Amygdala (tissue), 56 donors: ENCODE measurements around the gene NFATC2.
A peak's percentile ranks its signal among the peaks of the same experiment; 100 is the strongest.
"Not testable (repeated sequence)": the region's sequence is repeated elsewhere in the genome, so short reads cannot be mapped to it uniquely, and the experiment has no call there.

Source experiments
- DNase-seq, 56 donors: peaks; one replicate each; lab custom pipeline; 2025; lab: John Stamatoyannopoulos, UW

Gene NFATC2

DNA sequence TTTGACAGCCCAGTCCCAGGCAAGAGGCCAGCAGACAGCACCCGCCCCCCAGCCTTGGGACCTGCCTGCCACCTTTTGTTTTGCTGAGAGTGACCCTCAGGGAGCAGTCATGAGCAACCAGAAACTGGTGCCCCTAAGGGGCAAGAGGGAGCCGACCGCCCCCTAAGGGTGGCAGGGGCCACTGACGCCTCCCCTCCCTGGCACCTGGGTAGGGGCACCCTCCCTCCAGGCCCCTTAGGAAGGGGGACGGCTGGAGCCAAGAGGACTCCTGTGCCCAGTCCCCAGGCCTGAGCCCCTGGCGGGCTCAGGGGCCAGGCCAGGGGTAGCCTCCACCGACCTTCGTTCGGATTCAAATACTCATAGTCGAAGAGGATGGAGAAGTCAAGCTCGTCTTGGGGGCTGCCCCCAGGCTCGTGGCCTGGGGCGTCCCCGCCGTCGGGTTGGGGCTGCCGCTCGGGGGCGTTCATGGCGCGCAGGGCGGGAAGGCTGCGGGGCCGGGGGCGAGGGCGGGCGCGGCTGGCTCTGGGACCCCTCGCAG, 417 bp downstream of the NFATC2 start:
- DNase-seq = peak in 3 of 56 donors; percentile 9 to 13 (median 10)

DNA sequence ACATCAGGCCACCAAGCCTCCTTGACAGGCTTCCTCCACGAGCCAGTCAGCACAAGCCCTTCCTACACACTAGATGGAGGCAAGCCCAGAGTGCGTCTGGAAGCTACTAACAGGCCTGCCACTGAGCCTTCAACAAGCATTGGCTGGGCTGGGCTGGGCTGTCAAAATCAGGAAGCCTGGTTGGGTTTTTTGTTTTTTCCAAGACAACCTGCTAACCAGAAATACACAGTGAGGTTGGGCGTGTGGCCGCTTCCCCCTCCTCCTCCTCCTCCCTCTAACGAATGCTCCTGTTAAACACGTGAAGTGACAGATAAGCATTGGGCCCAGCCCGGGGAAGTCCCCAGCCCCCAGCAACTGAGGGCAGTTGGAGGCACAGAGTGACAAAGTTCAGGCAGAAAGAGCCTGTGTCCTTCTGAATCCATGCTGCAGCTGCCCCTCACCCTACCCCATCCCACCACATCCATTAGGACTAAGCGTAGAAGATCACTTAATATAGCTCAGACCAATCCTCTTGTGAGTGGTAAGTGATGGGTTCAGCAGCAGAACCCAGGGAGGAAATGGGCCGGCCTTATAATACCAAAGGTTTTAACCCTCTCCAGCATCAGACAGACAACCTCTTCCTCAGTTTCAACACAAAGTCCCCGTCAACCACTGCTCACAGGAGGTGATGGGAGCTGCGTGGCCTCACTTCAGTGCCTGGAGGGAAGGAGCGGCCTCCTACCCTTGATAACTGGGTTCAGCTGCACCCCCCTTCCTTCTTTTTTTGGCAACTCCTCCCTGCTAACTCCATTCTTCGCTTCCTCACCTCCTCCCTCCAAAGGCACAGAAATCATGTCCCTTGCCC, 1.1 kb downstream of the NFATC2 start:
- DNase-seq = peak in 44 of 56 donors; percentile 4 to 80 (median 44)

DNA sequence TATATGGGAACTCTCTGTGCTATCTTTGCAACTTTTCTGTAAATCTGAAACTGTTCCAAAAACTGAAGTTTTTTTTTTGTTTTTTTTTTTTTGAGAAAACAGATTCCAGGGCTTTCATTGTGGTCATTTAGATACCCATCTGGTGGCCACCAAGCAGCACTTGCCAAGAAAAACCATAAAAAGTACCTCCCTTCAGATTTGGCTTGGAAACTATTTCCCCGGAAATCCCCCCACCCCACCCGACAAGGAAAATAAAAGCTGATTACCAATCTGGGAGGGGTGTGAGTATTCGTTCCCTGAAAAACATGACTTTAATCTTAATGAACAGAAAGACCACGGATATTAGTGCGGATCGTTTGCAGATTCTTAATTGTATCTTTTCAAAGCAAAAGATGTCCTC, 1.9 kb downstream of the NFATC2 start:
- no peak for DNase-seq

DNA sequence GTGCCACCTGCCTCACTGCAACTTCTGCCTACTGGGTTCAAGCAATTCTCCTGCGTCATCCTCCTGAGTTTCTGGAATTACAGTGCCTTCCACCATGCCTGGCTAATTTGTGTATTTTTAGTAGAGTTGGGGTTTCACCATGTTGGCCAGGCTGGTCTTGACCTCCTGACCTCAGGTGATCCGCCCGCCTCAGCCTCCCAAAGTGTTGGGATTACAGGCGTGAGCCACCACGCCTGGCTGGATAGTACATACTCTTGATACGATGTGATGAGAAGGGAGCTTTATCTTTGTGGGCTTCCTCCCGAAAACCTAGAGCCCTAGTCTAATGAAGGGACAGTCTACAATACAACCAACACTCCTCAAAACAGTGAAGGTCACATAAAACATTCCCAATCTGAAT, 2.4 kb downstream of the NFATC2 start:
- DNase-seq = not testable (repeated sequence)

DNA sequence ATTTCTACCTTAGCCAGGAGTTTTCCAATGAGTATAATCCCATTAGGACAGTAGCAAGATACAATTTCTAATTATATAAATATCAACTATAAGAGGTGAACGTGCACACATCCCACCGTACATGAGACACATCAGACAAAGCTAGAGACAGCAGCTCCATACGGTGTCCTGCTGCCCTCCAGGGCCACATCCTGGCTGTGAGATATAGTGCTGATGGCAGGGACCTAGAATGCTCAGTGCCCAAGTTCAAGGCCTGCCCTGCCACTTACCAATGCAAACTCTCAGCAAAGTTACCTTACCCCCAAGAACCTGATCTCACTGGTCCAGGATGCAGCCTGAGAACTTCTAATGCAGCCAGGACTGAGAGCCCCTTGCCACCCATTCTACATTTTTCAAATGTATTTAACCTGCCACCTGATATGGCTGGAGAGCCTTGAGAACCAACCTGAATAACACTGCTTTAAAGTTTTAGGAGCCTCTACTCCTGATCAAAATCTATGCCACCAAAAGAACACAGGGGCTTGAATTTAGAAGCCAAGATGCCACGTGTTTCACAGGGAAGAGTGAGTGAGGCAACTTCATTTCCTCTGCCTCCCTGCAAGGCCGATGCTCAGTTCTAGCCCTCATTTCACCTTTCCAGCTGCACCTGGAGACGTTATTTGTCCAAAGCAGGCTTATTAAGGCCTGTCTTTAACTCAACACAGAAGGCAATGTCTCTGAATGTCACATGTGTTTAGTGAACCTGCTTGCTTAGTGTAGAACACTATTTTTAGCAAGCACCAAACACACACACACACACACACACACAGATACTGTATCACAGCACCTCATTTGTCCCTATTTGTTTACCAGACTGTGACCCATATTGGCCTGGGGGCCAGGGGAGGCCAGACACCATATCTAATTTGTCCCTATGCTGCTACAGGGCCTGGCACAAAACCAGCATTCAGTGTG, 6.1 kb downstream of the NFATC2 start:
- DNase-seq = no peak

DNA sequence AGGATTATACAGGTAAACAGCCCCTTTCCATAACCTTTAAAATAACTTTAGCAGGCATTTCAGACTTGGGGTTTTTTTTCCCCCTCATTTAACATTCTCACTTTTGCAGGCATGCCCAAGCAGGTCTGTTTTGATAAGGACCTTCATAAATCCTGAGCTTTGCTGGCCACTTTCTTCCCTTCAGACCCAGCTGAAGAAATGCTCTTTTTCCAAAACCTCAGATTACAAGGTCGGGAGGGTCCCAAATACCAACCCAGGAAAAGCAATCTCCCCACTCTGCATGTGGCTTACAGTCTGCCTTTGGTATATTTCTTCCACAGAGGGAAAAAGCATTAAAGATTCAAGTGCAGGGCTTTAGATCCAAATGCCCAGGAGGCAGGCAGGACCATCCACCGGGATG, 6.8 kb downstream of the NFATC2 start:
- no peak for DNase-seq

DNA sequence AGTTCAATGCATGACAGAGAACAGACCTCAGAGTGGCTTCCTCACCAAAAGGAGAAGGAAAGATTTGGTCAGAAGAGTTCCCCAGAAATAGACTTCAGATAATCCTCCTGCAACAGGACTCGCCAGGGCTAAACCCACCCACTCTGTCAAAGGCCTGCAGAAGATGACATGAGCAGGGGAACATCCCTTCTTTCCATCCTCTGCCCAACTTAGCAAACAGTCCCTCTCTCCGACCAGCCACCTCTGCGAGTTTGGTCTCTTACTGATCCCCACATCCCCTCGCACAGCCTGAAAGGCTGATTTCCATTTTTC, 7.5 kb downstream of the NFATC2 start:
- DNase-seq = peak in 5 of 56 donors; percentile 8 to 37 (median 11)

DNA sequence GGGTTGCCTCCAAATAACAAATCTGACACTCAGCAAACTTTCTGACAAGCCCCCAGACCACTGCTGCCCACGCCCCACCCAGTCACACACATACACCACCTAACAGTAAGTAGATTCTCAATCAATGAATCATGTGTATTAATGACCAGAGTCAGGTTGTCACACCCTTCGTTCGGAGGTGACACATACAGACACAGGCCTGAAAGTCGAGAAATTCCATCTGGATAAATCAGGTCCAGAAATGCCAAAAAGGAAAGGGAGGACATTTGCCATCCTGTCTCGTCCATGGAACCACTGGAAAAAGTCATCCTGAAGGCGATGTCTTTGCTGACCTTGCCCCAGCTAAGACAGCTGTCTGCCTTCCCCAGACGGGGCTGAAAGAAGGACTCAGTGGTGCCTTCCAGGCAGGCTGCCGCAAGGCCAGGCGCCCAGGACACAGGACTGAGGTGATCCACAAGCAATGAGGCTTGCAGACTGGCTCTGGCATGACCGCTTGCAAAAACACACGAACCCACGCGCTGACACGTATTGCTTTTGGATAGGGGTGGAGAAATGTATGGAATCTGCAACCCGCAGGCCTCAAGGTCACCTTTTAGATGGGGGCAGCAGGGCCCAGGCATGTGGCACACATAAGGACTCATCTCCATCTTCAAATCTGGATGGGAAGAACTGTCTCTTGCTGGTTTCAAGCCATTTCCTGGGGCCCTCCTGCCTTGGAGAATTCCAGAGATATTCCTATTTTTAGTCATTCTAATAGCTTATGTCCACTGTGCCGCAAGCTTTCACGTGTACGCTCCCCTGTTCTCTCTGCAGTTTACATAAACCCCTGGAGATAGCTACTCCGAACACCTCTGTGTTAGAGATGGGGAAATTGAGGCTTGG, 9.0 kb downstream of the NFATC2 start:
- no peak for DNase-seq

DNA sequence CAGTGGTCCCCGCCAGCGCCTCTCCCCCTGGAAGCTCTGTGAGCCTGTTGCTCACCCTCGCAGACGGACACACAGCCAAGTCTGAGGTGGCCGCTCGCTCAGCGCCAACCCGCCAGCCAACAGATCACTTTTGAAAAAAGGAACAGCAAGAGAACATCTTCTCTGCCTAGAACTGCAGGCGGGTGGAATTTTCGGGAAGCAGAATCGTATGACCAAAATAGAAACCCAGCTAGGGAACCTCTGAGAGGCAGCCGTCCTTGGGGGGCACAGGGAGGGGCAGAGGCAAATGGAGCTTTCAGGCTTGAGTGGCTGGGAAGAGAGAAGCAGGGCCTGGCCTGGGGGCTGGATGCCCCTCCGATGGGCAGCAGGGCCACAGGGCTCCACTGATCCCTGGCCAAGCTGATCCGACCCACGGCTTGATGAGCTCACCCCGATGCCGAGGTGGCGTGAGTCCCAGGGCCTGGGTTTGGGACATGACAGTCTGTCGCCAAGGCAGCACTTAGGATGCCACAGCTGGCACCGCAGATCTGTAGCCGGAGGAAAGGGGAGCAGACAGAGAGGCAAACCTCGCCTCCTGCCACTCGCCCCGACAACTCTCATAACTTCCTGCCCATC, 9.8 kb downstream of the NFATC2 start:
- DNase-seq = peak in 36 of 56 donors; percentile 5 to 64 (median 29)

DNA sequence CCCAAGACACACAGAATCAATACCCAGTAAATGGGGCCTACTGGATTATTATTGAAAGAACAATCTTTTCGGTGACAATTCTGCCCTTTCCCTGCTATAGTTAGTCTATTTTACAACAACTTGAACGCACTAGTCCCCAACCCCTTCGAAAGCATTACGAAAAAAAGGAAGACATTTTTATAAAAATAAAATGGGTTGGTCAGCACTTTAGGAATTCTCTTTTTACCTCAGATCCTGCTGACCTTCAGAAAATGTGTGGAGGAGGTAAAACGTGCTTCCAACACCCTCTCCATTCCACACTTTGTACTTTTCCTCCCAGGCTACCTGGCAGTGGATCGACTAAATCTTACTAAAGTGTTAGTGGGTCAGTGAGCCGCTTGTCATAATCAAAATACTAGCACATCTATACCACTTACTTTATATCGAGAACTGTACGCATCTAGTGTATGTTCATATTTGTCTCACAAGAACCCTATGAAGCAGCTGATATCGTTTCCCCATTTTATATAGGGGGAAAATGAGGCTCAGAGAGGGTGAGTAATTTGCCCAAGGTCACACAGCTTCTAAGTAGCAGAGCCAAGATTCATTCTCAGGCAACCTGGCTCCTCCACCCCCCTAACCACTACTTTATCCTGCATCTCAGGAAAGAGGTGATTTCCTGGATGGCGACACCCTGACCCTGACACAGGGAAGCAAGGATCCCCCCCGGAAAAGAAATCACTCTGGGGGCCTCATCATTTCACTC, 10.6 kb downstream of the NFATC2 start:
- DNase-seq = no peak

DNA sequence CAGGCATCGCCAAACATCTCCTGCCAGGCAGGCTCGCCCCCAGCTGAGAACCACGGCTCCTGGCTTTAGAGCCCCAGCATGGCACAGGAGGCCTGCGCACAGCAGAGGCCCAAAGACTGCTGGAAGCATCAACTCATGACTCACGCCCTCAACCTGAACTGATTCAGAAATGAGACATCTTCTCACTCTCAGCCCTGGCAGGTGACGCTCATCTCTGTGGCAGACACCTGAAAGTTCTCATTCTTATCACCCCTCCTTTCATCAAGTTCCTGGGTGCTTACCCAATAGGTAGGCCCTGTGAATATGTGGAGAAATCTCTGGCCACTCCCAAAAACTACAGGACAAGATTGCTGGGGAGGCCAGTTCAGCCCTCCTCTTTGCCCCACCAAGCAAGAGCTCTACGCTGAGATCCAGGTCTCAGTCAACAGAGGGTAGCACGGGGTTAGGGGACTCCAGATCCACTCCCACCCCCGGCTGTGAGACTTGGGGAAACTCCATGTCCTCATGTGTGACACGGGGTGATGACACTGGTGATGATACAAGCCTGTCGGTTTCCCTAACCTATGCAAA, 11.3 kb downstream of the NFATC2 start:
- no peak for DNase-seq

DNA sequence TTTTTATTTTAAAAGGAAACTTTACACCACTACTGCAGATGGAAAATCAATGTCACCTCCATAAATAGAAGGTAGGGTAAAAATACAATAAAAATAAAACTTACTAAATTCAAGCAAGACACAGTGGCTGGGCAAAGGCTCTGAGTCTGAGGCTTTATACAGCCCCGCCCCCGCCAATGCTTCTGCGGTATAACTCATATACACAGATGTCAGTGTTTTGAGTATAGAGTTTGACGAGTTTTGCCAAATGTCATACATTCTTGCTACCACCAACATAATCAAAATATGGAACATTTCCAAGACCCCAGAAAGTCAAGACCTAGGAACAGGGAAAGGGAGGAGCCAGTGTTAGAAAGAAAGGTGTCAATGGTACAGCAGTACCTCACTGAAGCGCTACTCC, 12.8 kb downstream of the NFATC2 start:
- no peak for DNase-seq

DNA sequence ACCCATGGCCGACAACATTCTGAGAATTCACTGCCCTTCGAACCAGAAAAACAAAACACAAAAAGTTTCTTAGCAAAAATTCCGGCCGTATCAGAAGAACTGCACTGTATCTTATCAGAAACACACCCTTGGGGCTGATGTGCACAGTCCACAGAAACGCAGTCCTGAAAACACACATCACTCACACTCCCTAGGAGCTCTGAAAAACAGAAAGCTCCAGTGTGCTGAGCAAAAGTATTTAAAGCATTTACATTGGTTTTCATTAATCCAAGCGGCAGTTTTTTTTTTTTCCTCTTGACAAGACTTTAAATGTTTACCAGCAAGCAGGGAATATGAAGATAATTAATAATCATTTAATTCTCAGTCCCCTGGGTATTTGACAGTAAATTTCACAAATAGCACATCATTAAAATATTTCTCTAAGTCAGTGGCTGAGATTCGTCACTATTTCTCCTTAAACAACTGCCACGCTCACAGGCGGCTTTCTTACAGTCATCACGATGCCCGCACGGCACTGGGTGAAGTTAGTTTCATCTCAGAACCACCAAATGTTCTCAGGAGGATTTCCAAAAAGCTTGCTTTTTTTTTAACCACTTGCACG, 13.3 kb downstream of the NFATC2 start:
- DNase-seq = no peak

DNA sequence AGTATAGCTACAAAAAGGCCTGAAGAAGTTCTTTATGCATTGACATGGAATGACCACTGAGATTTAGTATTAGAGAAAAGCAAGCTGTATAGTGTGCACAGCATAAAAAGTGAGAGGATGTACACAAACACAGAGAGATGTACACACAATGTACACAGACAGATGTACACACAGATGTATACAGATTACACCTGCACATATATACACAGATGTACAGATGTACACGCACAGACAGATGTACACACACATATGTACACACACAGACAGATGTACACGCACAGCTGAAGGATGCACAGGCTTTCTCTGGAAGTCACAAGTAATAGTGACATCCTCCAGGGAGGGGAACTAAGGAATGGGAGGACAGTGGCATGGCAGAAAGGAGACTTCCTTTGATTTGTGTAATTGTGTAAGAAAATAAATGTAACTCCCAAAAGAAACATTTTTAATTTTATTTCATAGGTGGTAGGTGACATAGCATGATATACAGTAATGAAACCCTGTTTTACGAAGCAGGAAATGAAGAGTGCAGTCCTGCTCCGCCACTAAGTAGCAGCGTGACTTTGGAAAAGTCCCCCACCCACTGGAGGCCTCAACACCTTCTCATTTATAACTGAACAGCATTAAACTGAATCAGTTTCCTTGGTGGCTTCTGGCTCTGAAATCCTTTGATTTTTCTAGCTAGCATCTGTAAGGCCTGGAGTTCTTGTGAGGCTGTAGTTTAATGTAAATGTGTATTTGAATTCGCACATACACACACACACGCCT, 14.1 kb downstream of the NFATC2 start:
- DNase-seq = no peak

DNA sequence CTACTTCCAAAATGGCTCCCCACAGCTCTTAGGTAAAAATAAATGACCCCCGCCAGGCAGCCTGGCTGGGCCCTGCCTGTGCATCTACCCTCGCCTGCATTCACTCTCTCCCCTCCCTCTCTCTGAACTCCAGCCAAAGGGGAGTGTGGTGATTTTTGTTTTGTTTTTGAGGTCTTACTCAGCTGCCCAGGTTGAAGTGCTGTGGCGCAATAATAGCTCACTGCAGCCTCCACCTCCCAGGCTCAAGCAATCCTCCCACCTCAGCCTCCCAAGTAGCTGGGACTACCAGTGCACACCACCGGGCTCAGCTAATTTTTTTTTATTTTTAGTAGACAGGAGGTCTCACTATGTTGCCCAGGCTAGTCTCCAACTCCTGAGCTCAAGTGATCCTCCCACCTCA, 15.8 kb downstream of the NFATC2 start:
- DNase-seq = no peak

DNA sequence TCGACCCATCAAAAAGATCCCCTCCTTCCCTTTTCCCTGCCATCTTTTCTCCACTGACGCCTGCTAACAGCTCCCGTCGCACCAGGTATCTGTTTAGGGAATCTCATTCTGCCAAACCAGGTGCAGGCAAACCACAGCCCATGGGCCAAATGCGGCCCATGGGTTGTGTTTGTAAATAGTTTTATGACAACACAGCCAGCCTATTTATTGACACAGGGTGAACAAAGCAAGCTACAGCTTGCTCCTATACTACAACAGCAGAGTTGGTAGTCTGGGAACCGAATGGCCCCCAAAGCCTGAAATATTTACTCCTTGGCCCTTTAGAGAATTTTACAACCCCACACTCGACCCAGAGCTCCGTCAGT, 16.4 kb downstream of the NFATC2 start:
- DNase-seq = no peak

DNA sequence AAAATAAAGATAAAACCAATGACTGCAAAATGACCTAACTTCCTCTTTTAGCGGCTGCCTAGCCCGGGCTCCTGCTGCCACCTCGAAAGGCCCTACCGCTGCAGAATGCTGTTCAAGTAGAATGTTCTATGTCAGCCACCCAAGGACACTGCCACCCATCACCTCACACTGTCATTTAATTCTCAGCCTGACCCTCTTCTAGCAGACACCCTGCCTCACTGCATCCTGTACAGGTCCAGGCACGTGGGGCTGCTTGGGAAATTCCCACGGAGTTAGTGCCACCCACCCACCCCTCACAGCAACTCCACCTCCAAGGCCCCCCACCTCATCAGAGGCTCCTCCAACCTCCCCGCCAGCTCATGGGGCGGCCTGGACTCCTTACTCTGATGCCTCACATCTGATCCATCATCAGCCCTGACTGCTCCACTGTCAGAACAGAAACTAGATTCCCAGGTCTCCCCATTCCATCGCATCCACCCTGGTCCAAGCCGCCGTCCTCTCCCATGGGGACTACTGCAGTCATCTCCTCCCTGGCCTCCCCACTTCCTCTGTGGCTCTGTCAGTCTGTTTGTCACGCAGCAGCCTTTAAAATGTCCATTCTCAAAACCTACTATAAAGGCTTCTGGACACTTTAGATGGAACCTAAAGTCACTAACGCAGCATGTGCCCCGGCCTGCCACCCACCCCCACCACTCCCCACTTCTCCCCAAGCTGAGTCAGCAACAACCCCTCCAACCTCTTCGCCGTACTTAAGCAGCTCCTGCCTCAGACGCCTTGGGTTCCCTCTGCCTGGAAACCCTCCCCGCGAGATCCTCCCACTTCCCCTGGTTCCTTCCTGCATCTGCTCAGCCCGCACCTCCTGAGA, 17.0 kb downstream of the NFATC2 start:
- peak in 10 of 56 donors; percentile 4 to 27 (median 14) for DNase-seq
